HepG2 (cell line): ENCODE measurements around the gene KIRREL3. TPM values are rescaled to one million over a fixed set of nuclear protein-coding genes. Genes with fewer than 3 reads are reported as not detected.

Experiments used
- ATAC-seq: fragments of 200-7000 bp; cut with Tn5 transposase; 3 replicates; pipeline ENCODE4 v1.9.1; 2020; ENCODE audit warnings: mild to moderate bottlenecking, moderate library complexity
- BruUV-seq: library from RNA; stranded (reverse); fragments of 400-500 nt; replicated peaks from 2 replicates; lab custom pipeline; 2021; lab: Mats Ljungman, UMichigan
- CTCF ChIA-PET: fragments of 300-600 bp; formaldehyde crosslinking; extraction: SDS; loops from one replicate; lab custom pipeline; 2021; ENCODE audit warnings: low total read pairs, inconsistent platforms, low intra/inter-chr PET ratio; lab: Yijun Ruan, JAX
- POLR2A ChIA-PET: fragments of 350-600 bp; sonication (Branson Sonifier 250); formaldehyde crosslinking; loops from one replicate; lab custom pipeline; 2020; ENCODE audit warnings: antibody characterized with exemption, inconsistent platforms; lab: Yijun Ruan, JAX
- DNase-seq: peaks from one replicate; pipeline ENCODE4 v3.0.0-alpha.2; 2015; ENCODE audit warnings: low spot score
- FAIRE-seq: peaks from 3 replicates; lab custom pipeline; 2011; peaks lifted over from hg19 to GRCh38; lab: Jason Lieb, UNC
- H2AFZ ChIP-seq: one replicate; pipeline ENCODE4 v1.6.1; 2011; ENCODE audit warnings: low read length, inconsistent platforms
- H3K27ac ChIP-seq: fragments of 300-600 bp; 3 replicates; pipeline ENCODE4 v1.8.0; 2011; ENCODE audit warnings: mixed run types, mild to moderate bottlenecking, mixed read lengths, low read length, inconsistent platforms; ENCODE audit not compliant: insufficient read depth; ENCODE audit errors: extremely low read length
- H3K27me3 ChIP-seq, 2 experiments: fragments of 200-600 bp in 1 of 2; 2 replicates in 1 of 2; 3 replicates in 1 of 2; pipeline versions ENCODE4 v1.6.0 to v1.8.0; 2011; ENCODE audit warnings: low read length in 2 of 2, mild to moderate bottlenecking in 2 of 2, moderate library complexity in 2 of 2, inconsistent platforms in 1 of 2; ENCODE audit not compliant: insufficient read depth in 2 of 2, control insufficient read depth in 1 of 2
- H3K36me3 ChIP-seq, 2 experiments: fragments of 200-600 bp in 1 of 2; replicated peaks in 1 of 2; 2 replicates in 1 of 2; 3 replicates in 1 of 2; pipeline versions ENCODE4 v1.5.1 to v1.8.0; 2011; ENCODE audit warnings: low read length in 2 of 2, inconsistent platforms in 1 of 2; ENCODE audit not compliant: insufficient read depth in 2 of 2, control insufficient read depth in 1 of 2
- H3K4me1 ChIP-seq: 2 replicates; pipeline ENCODE4 v1.5.1; 2012; ENCODE audit warnings: low read length, inconsistent platforms; ENCODE audit not compliant: insufficient read depth
- H3K4me2 ChIP-seq: 2 replicates; pipeline ENCODE4 v1.6.0; 2011; ENCODE audit warnings: low read depth, low read length, inconsistent platforms
- H3K4me3 ChIP-seq, 3 experiments: fragments of 200-600 bp in 1 of 3; sonication (generic), shearing (Covaris generic) in 1 of 3; replicated peaks in 1 of 3; 2 replicates each; pipeline ENCODE4 v1.5.1; 2011 to 2016; ENCODE audit warnings: low read length in 3 of 3, inconsistent platforms in 2 of 3, low read depth in 2 of 3, mild to moderate bottlenecking in 2 of 3, control low read depth in 1 of 3, mixed read lengths in 1 of 3; ENCODE audit not compliant: insufficient read depth in 1 of 3
- H3K79me2 ChIP-seq: one replicate; pipeline ENCODE4 v1.6.1; 2011; ENCODE audit warnings: low read length, inconsistent platforms; ENCODE audit not compliant: insufficient read depth
- H3K9ac ChIP-seq: 2 replicates; pipeline ENCODE4 v1.6.0; 2011; ENCODE audit warnings: mild to moderate bottlenecking, low read depth, low read length, inconsistent platforms; ENCODE audit not compliant: insufficient read depth
- H3K9me3 ChIP-seq: 2 replicates; pipeline ENCODE4 v1.5.1; 2012; ENCODE audit warnings: mild to moderate bottlenecking, low read length
- H4K20me1 ChIP-seq: 2 replicates; pipeline ENCODE4 v1.6.0; 2011; ENCODE audit warnings: inconsistent platforms, mild to moderate bottlenecking, low read length, moderate library complexity; ENCODE audit not compliant: insufficient read depth
- ARID3A ChIP-seq: IDR thresholded peaks from 2 replicates; pipeline ENCODE4 v1.6.1; 2012; ENCODE audit warnings: low read depth, low read length, improper control_type of control experiment
- EP300 ChIP-seq, 3 experiments: sonication (generic) in 1 of 3; formaldehyde crosslinking in 1 of 3; IDR thresholded peaks; 2 replicates each; pipeline versions ENCODE4 v1.5.1 to v1.6.1; 2011 to 2020; ENCODE audit warnings: low read depth in 2 of 3, low read length in 2 of 3, borderline replicate concordance in 1 of 3, improper control_type of control experiment in 1 of 3, mild to moderate bottlenecking in 1 of 3, missing genetic modification reagents in 1 of 3, moderate library complexity in 1 of 3
- GPN1 ChIP-seq: sonication (generic); formaldehyde crosslinking; IDR thresholded peaks from 2 replicates; pipeline ENCODE4 v1.5.1; 2020; ENCODE audit warnings: missing genetic modification reagents, borderline replicate concordance
- MIXL1 ChIP-seq: IDR thresholded peaks from 2 replicates; pipeline ENCODE4 v1.6.1; 2016
- MLXIP ChIP-seq: sonication (generic); formaldehyde crosslinking; IDR thresholded peaks from 2 replicates; pipeline ENCODE4 v1.9.0; 2021; ENCODE audit warnings: missing genetic modification reagents, borderline replicate concordance
- NR2F1 ChIP-seq, 2 experiments: fragments of 450-650 bp in 1 of 2; formaldehyde crosslinking in 1 of 2; IDR thresholded peaks; 2 replicates each; pipeline versions ENCODE4 v1.5.0 to v1.6.1; 2016 to 2020; ENCODE audit warnings: mild to moderate bottlenecking in 1 of 2, missing compliant biosample characterization in 1 of 2, missing genetic modification reagents in 1 of 2, moderate library complexity in 1 of 2
- RBAK ChIP-seq: sonication (generic); formaldehyde crosslinking; IDR thresholded peaks from 2 replicates; pipeline ENCODE4 v1.5.1; 2020; ENCODE audit warnings: mild to moderate bottlenecking, missing genetic modification reagents
- TRIM22 ChIP-seq: fragments of 450-650 bp; IDR thresholded peaks from 2 replicates; pipeline ENCODE4 v1.6.1; 2017
- XRCC5 ChIP-seq: fragments of 200-400 bp; formaldehyde crosslinking; optimal IDR thresholded peaks from 2 replicates; pipeline ENCODE3; 2017; ENCODE audit warnings: mild to moderate bottlenecking, low read length
- ZBTB1 ChIP-seq: sonication (generic); formaldehyde crosslinking; IDR thresholded peaks from 2 replicates; pipeline ENCODE4 v1.4.0; 2020; ENCODE audit warnings: missing genetic modification reagents, borderline replicate concordance
- ZFY ChIP-seq: sonication (generic); formaldehyde crosslinking; IDR thresholded peaks from 2 replicates; pipeline ENCODE4 v1.4.0; 2020; ENCODE audit warnings: missing genetic modification reagents
- ZHX1 ChIP-seq: sonication (generic); formaldehyde crosslinking; IDR thresholded peaks from 2 replicates; pipeline ENCODE4 v1.8.1; 2022; ENCODE audit warnings: low read depth, mild to moderate bottlenecking, missing genetic modification reagents
- ZNF333 ChIP-seq: sonication (generic); formaldehyde crosslinking; IDR thresholded peaks from 2 replicates; pipeline ENCODE4 v1.4.0; 2020; ENCODE audit warnings: mild to moderate bottlenecking, missing genetic modification reagents, borderline replicate concordance
- ZNF605 ChIP-seq: sonication (generic); formaldehyde crosslinking; IDR thresholded peaks from 2 replicates; pipeline ENCODE4 v1.8.0; 2022; ENCODE audit warnings: mild to moderate bottlenecking, missing genetic modification reagents
- WGBS: methylation state at CpG from one replicate; pipeline ENCODE4 v1.1.6; 2017; ENCODE audit warnings: low lambda C conversion rate; 5-methylcytosine and 5-hydroxymethylcytosine counted together
- in situ Hi-C: cut with HindIII; loops from 2 replicates; pipeline ENCODE4 v1.10.0; 2017; ENCODE audit warnings: low pct_unique_long_range_greater_than_20kb; ENCODE audit not compliant: extremely low pct_ligation_motif_present
- intact Hi-C: fragments of 100-400 bp; cut with micrococcal nuclease; formaldehyde crosslinking; loops from one replicate; pipeline ENCODE4 v1.10.0; 2022; ENCODE audit not compliant: unreplicated experiment
- polyA plus RNA-seq, 8 experiments: library from polyadenylated mRNA; depleted of rRNA in 3 of 8; stranded (reverse) in 7 of 8; unstranded in 1 of 8; fragments of >200 nt; fragmentation: Illumina TruSeq in 4 of 8; extraction: Trizol in 4 of 8; gene quantifications; 2 replicates each; pipeline versions ENCODE4 v1.2.1 to v1.2.3, GENCODE V29; 2011 to 2016; ENCODE audit warnings: low read depth in 4 of 8, missing spikeins in 1 of 8, mixed read lengths in 1 of 8; ENCODE audit not compliant: insufficient read depth in 1 of 8
- total RNA-seq, 5 experiments: library from RNA; depleted of rRNA; stranded (reverse); fragments of >200 nt; fragmentation: Illumina TruSeq; extraction: Trizol; gene quantifications; 2 replicates each; pipeline ENCODE4 v1.2.3, GENCODE V29; 2016; ENCODE audit warnings: low read depth in 1 of 5

Gene KIRREL3
- total and polyA plus RNA-seq, 2 of the 13 experiments (the other 11 are each of a cell fraction or from before 2014, with no cell fraction given): not detected

- no peaks in the 10 kb centered on the region for H3K79me2 ChIP-seq
- DNase-seq: no peak
- no peaks in the 10 kb centered on the region for H3K4me1 ChIP-seq
- peaks cover 1 to 22% of the 10 kb centered on the region in 2 experiments; a peak in 3 of 5 replicates for H3K27me3 ChIP-seq
- ChIA-PET POLR2A (no interaction called here), CTCF (no interaction called here)
- H3K27ac ChIP-seq: no peak overlapping the region
- no TSS peak for BruUV-seq
- intact Hi-C loops: loop anchor here (5.0 kb wide), 1 partner anchor 629 kb away; no protein-coding TSS in a partner anchor
- WGBS: 38% methylated on average over 3 of the region's 3 CpGs
- H3K9me3 ChIP-seq: no peaks in the 10 kb centered on the region
- no peak for ATAC-seq
- in situ Hi-C loops: loop anchor here (5.0 kb wide), 1 partner anchor 274 kb away; no protein-coding TSS in a partner anchor
- no peak overlapping the region for H3K4me2 ChIP-seq
- no peaks in the 10 kb centered on the region for H3K36me3 ChIP-seq
- no peak overlapping the region for H3K9ac ChIP-seq
- H3K4me3 ChIP-seq: no peak overlapping the region
- H4K20me1 ChIP-seq: no peaks in the 10 kb centered on the region
- FAIRE-seq: no peak
- H2AFZ ChIP-seq: no peak overlapping the region
- no peak for TF ChIP-seq XRCC5
- TF ChIP-seq ARID3A: no peak
- TF ChIP-seq TRIM22: no peak
- TF ChIP-seq ZNF333 (CRISPR knock-in tag): no peak
- no peak for TF ChIP-seq GPN1
- no peak for TF ChIP-seq EP300 (IDR thresholded peaks at IDR 0.05; ENCODE audit: low read depth in 2 of 2, low read length in 2 of 2)
- no peak for TF ChIP-seq EP300 (CRISPR knock-in tag; IDR thresholded peaks at IDR 0.05; ENCODE audit: borderline replicate concordance)
- TF ChIP-seq NR2F1 (CRISPR knock-in tag; IDR thresholded peaks at IDR 0.05): no peak
- TF ChIP-seq ZNF605 (CRISPR knock-in tag): no peak
- no peak for TF ChIP-seq RBAK (CRISPR knock-in tag)
- TF ChIP-seq ZBTB1: no peak
- no peak for TF ChIP-seq ZFY (CRISPR knock-in tag)
- TF ChIP-seq ZHX1 (CRISPR knock-in tag): no peak
- no peak for TF ChIP-seq MLXIP
- TF ChIP-seq MIXL1 (CRISPR knock-in tag): no peak
These were observed 282.3 kb downstream of the KIRREL3 start for GRCh38 chr11:126718276-126718675.
